Activated naive CD8-positive, alpha-beta T cell treated with anti-CD3 and anti-CD28 coated beads for 36 hours (primary cell): Measurements from ENCODE around the gene C2CD5. TPM values are rescaled to one million over a fixed set of nuclear protein-coding genes. Genes with fewer than 3 reads are reported as not detected.
A peak's percentile ranks its signal among the peaks of the same experiment; 100 is the strongest.
"Not testable (repeated sequence)": the region's sequence is repeated elsewhere in the genome, so short reads cannot be mapped to it uniquely, and the experiment has no call there.

ENCODE experiments used
- DNase-seq: peaks from one replicate; pipeline ENCODE4 v3.0.0; 2021
- H3K27ac Mint-ChIP-seq: one replicate; pipeline ENCODE4 v1.8.0; 2022; ENCODE audit warnings: mild to moderate bottlenecking, moderate library complexity, mixed read lengths
- H3K27me3 Mint-ChIP-seq: one replicate; pipeline ENCODE4 v1.8.0; 2022; ENCODE audit warnings: mild to moderate bottlenecking, mixed read lengths
- H3K36me3 Mint-ChIP-seq: one replicate; pipeline ENCODE4 v1.8.0; 2021; ENCODE audit warnings: mild to moderate bottlenecking, mixed read lengths
- H3K4me1 Mint-ChIP-seq: one replicate; pipeline ENCODE4 v1.8.0; 2021; ENCODE audit warnings: mixed read lengths
- H3K4me3 Mint-ChIP-seq: one replicate; pipeline ENCODE4 v1.8.0; 2022; ENCODE audit warnings: mild to moderate bottlenecking, moderate library complexity, mixed read lengths
- H3K9me3 Mint-ChIP-seq: one replicate; pipeline ENCODE4 v1.8.0; 2022; ENCODE audit warnings: mixed read lengths
- total RNA-seq, 2 experiments: library from RNA; stranded (reverse); gene quantifications; one replicate each; pipeline ENCODE4 v1.2.3, GENCODE V29; 2021

C2CD5 gene, protein sequence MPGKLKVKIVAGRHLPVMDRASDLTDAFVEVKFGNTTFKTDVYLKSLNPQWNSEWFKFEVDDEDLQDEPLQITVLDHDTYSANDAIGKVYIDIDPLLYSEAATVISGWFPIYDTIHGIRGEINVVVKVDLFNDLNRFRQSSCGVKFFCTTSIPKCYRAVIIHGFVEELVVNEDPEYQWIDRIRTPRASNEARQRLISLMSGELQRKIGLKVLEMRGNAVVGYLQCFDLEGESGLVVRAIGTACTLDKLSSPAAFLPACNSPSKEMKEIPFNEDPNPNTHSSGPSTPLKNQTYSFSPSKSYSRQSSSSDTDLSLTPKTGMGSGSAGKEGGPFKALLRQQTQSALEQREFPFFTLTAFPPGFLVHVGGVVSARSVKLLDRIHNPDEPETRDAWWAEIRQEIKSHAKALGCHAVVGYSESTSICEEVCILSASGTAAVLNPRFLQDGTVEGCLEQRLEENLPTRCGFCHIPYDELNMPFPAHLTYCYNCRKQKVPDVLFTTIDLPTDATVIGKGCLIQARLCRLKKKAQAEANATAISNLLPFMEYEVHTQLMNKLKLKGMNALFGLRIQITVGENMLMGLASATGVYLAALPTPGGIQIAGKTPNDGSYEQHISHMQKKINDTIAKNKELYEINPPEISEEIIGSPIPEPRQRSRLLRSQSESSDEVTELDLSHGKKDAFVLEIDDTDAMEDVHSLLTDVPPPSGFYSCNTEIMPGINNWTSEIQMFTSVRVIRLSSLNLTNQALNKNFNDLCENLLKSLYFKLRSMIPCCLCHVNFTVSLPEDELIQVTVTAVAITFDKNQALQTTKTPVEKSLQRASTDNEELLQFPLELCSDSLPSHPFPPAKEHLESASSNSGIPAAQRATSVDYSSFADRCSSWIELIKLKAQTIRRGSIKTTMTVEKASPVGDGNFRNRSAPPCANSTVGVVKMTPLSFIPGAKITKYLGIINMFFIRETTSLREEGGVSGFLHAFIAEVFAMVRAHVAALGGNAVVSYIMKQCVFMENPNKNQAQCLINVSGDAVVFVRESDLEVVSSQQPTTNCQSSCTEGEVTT
- 10 to 100 TPM; 29.7 to 31.1 TPM for total RNA-seq

- Mint-ChIP-seq H3K27ac (peak within 1 kb of the TSS; percentile 94), H3K4me3 (peak within 1 kb of the TSS; percentile 92), H3K36me3 (peaks cover 21% of the 10 kb centered on the region), H3K9me3 (no peaks in the 10 kb centered on the region), H3K27me3 (peaks cover 8% of the 10 kb centered on the region), H3K4me1 (peaks cover 21% of the 10 kb centered on the region)
- peak; percentile 94 for DNase-seq
Observed at GRCh38 chr12:22544038-22544979, at the start of gene C2CD5. Gene C2CD5 (minus strand): TSS chr12:22544542. CDS start chr12:22544150, 392 bp downstream.

GRCh38 chr12:22593864-22594263 lies 49.5 kb upstream of the C2CD5 start:
- H3K9me3 Mint-ChIP-seq: no peaks in the 10 kb centered on the region

DNA sequence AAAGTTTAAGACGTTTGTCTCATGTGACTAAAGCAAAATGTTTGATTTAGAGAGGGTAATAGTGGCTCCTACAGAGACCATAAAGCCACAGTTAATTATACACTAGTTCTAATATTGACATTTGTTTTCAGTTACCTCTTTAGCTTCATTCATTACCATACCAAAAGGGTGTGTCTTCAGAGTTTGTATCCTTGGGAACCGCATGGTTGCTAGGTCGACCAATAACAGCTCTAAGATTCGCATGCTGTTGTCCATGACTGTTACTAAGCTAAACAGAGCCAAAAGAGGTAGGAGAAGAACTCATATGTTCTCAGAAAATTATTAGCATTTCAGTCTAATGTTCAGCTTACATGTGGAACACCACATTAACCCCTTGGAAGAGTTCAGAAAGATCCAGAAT lies 44.5 kb upstream of the C2CD5 start:
- DNase-seq: no peak
- no peaks in the 10 kb centered on the region for H3K4me1 Mint-ChIP-seq
- no peak overlapping the region for H3K27ac Mint-ChIP-seq
- no peak overlapping the region for H3K4me3 Mint-ChIP-seq
- H3K9me3 Mint-ChIP-seq: no peaks in the 10 kb centered on the region
- no peaks in the 10 kb centered on the region for H3K36me3 Mint-ChIP-seq
- peaks cover 4% of the 10 kb centered on the region for H3K27me3 Mint-ChIP-seq

More at GRCh38 chr12:22593864-22594263, 49.5 kb upstream of the C2CD5 start:
- H3K27ac Mint-ChIP-seq: no peak overlapping the region
- H3K4me3 Mint-ChIP-seq: no peak overlapping the region
- peaks cover 3% of the 10 kb centered on the region for H3K27me3 Mint-ChIP-seq
- no peaks in the 10 kb centered on the region for H3K36me3 Mint-ChIP-seq
- H3K4me1 Mint-ChIP-seq: peaks cover 4% of the 10 kb centered on the region
- no peak for DNase-seq

- Mint-ChIP-seq H3K9me3 (no peaks in the 10 kb centered on the region), H3K27me3 (no peaks in the 10 kb centered on the region), H3K36me3 (no peaks in the 10 kb centered on the region), H3K4me1 (no peaks in the 10 kb centered on the region), H3K27ac (no peak overlapping the region), H3K4me3 (no peak overlapping the region)
- no peak for DNase-seq
Observed at GRCh38 chr12:22578328-22578727, 34.0 kb upstream of the C2CD5 start.

DNA sequence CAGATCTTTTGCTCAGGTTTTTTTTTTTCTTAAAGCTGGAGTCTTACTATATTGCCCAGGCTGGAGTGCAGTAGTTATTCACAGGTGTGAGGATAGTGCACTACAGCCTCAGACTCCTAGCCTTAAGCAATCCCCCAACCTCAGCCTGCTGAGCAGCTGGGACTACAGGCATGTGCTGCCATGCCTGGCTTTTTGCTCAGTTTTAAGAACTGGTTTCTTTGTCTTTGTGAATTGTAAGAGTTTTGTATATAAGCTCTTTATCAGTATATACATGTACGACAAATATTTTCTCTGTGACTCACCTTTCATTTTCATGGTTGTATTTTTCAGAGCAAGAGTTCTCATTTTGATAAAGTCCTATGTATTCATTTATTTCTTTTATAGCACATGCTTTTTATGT lies 33.3 kb upstream of the C2CD5 start:
- no peak overlapping the region for H3K4me3 Mint-ChIP-seq
- H3K9me3 Mint-ChIP-seq: no peaks in the 10 kb centered on the region
- no peak overlapping the region for H3K27ac Mint-ChIP-seq
- no peaks in the 10 kb centered on the region for H3K36me3 Mint-ChIP-seq
- no peaks in the 10 kb centered on the region for H3K27me3 Mint-ChIP-seq
- DNase-seq: no peak
- no peaks in the 10 kb centered on the region for H3K4me1 Mint-ChIP-seq

DNA sequence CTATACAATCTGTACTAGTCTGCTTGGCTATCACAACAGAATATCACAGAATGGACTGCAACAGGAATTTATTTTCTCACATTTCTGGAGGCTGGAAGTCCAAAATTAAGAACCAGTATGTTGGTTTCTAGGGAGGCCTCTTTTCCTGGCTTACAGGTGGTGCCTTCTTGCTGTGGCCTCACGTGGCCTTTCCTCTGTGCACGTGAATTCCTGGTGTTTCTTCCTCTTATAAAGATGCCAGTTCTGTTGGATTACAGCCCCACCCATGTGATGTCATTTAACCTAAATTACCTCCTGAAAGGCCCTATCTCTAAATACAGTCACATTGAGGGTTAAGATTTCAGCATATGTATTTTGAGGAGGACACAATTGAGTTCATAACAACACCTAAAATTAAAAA lies 32.1 kb upstream of the C2CD5 start:
- H3K36me3 Mint-ChIP-seq: no peaks in the 10 kb centered on the region
- no peaks in the 10 kb centered on the region for H3K4me1 Mint-ChIP-seq
- no peak overlapping the region for H3K27ac Mint-ChIP-seq
- no peak for DNase-seq
- H3K27me3 Mint-ChIP-seq: no peaks in the 10 kb centered on the region
- no peaks in the 10 kb centered on the region for H3K9me3 Mint-ChIP-seq
- no peak overlapping the region for H3K4me3 Mint-ChIP-seq

DNA sequence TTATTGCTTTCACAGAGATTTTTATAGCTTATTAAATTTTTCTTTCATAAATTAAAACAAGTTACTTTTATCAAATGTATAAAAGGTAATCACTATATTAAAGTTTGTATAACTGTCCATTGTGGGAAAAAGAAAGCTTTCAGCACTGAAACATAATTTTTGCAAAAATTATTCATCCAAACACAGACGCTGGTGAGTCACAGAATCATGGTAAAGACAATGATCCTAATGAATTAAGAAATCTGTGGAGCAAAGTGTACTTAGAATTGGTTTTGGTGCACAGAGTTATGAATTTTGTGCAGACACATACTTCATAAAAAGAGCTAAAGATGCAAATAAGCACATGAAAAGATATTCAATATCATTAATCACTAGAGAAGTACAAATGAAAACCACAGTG lies 31.7 kb upstream of the C2CD5 start:
- H3K36me3 Mint-ChIP-seq: no peaks in the 10 kb centered on the region
- no peak for DNase-seq

DNA sequence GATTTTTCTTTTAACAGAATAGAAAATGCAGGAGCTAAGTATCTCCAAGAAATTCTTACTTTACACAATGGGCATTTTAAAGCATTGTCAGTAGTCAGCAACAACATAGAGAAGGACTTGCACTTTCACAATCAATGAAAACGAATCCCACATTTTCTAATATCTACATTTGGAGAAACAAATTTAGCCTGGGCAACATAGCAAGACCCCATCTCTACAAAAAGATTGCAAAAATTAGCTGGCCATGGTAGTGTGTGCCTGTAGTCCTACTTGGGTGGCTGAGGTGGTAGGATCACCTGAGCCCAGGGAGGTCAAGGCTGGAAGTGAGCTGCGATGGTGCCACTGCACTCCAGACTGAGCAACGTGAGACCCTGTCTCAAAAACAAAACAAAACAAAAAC lies 30.6 kb upstream of the C2CD5 start:
- no peak for DNase-seq
- no peak overlapping the region for H3K4me3 Mint-ChIP-seq
- H3K9me3 Mint-ChIP-seq: no peaks in the 10 kb centered on the region
- no peaks in the 10 kb centered on the region for H3K4me1 Mint-ChIP-seq
- H3K36me3 Mint-ChIP-seq: peaks cover under 1% of the 10 kb centered on the region
- H3K27ac Mint-ChIP-seq: no peak overlapping the region
- peaks cover 2% of the 10 kb centered on the region for H3K27me3 Mint-ChIP-seq

More for the DNA sequence above, 31.7 kb upstream of the C2CD5 start:
- Mint-ChIP-seq H3K4me1 (no peaks in the 10 kb centered on the region), H3K4me3 (no peak overlapping the region), H3K9me3 (no peaks in the 10 kb centered on the region), H3K27me3 (no peaks in the 10 kb centered on the region), H3K27ac (no peak overlapping the region)

- H3K27me3 Mint-ChIP-seq: peaks cover 5% of the 10 kb centered on the region
- peaks cover 2% of the 10 kb centered on the region for H3K36me3 Mint-ChIP-seq
- H3K9me3 Mint-ChIP-seq: no peaks in the 10 kb centered on the region
- no peak overlapping the region for H3K4me3 Mint-ChIP-seq
- H3K4me1 Mint-ChIP-seq: no peaks in the 10 kb centered on the region
- DNase-seq: no peak
- no peak overlapping the region for H3K27ac Mint-ChIP-seq
Observed at GRCh38 chr12:22573181-22573580, 28.8 kb upstream of the C2CD5 start.

GRCh38 chr12:22569253-22569652 lies 24.9 kb upstream of the C2CD5 start:
- no peaks in the 10 kb centered on the region for H3K9me3 Mint-ChIP-seq
- no peak overlapping the region for H3K27ac Mint-ChIP-seq
- H3K4me1 Mint-ChIP-seq: no peaks in the 10 kb centered on the region
- H3K36me3 Mint-ChIP-seq: peaks cover 2% of the 10 kb centered on the region
- DNase-seq: no peak
- H3K4me3 Mint-ChIP-seq: no peak overlapping the region
- H3K27me3 Mint-ChIP-seq: peaks cover 5% of the 10 kb centered on the region

DNA sequence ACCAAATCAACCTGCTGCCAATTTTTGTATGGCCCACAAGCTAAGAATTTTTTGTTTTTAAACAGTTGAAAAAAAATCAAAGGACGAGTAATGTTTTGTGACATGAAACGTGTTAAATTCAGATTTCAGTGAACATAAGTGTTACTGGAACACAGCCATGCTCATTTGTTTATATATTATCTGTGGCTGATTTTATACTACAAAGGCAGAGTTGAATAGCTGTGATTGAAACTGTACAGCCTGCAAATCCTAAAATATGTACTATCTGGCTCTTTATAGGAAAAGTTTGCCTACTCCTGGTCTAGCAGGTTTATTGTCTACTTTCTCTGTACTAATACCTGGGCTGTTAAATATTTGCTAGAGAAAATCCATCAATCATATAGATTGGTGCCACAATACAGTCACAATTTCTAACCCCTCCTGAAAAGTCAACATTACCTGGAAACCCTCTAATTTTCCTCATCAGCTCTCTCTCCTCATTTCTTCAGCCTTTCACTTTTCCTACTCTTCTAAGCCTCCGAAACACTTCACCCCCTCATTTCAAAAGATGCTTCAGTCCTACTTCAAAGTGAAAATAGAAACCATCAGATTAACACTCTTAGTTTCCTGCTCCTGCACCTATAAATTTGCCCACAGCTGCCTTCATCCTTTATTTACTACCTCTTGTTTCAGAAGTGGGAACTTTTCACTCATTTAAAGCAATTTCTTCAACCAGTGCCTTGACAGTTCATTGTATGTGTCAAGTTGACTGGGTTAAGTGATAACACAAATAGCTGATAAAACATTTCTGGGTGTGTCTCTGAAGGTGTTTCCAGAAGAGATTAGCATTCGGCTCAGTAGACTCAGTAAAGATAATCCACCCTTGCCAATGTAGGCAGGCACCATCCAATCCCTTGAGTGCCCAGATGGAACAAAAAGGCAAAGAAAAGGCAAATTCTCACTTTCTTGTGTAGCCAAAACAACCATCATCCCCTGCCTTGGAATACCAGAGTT lies 18.0 kb upstream of the C2CD5 start:
- no peaks in the 10 kb centered on the region for H3K9me3 Mint-ChIP-seq
- H3K27ac Mint-ChIP-seq: no peak overlapping the region
- no peak for DNase-seq
- no peaks in the 10 kb centered on the region for H3K36me3 Mint-ChIP-seq
- no peak overlapping the region for H3K4me3 Mint-ChIP-seq
- peaks cover 3% of the 10 kb centered on the region for H3K27me3 Mint-ChIP-seq
- H3K4me1 Mint-ChIP-seq: no peaks in the 10 kb centered on the region

DNA sequence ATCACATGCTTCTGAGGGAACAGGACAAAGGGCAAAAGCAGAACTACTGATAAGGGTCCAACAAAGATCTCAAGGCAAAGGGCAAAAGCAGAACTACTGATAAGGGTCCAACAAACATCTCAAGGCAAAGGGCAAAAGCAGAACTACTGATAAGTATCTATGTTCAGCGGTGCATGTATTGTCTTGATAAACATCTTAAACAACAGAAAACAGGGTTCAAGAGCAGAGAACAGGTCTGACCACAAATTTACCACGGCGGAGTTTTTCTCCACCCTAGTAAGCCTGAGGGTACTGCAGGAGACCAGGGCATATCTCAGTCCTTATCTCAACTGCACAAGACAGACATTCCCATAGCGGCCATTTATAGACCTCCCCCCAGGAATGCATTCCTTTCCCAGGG lies 10.4 kb upstream of the C2CD5 start:
- peaks cover 10% of the 10 kb centered on the region for H3K9me3 Mint-ChIP-seq
- DNase-seq, H3K27ac Mint-ChIP-seq, H3K36me3 Mint-ChIP-seq, H3K4me1 Mint-ChIP-seq, H3K4me3 Mint-ChIP-seq, H3K27me3 Mint-ChIP-seq: not testable (repeated sequence)

GRCh38 chr12:22551624-22552023 lies 7.3 kb upstream of the C2CD5 start:
- Mint-ChIP-seq H3K4me3 (no peak overlapping the region), H3K36me3 (peaks cover 3% of the 10 kb centered on the region), H3K9me3 (peaks cover 10% of the 10 kb centered on the region), H3K4me1 (no peaks in the 10 kb centered on the region), H3K27me3 (peaks cover 17% of the 10 kb centered on the region), H3K27ac (no peak overlapping the region)
- no peak for DNase-seq
